Measurements from ENCODE around the gene BET1L. TPM values are rescaled to one million over a fixed set of nuclear protein-coding genes. Genes with fewer than 3 reads are reported as not detected.

The BET1L gene
- total RNA-seq, 1 experiment from 2014 or later, result 14.4 TPM

DNA sequence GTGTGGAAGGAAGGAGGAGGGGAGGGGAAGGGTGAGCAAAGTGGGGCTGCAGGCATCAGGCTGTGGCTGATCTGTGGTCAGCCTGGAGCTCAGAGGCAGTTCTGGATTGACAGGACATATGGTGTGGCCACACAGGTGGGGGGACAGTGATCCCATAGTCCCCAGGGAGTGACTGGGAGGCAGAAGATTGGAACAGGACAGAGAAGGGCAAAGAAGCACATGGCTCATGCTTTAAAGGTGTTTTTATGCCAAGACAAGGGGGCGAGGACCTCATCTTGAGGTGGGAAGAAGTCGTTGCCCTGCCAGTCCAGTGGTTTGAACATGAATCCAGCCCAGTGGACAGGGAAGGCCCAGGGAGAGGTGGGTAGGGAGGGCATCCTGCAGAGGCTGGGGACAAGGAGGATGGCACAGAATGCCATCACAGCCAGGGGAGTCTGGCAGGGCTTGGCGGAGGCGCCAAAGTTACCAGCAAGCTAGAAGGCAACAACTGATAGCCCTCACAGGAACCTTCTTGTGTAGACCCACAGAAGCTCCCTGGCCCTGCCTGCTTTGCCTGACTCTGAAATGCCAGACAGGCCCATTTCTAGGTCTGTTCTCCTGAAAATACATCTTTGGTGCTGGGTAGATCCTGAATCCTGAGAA is 3.1 kb downstream of the BET1L start:
- H3F3A ChIP-seq (ENCODE audit: low read length, unreplicated experiment), result no peaks in the 10 kb centered on the region
- no peaks in the 10 kb centered on the region for H3K27me3 ChIP-seq (ENCODE audit: low read length)
- intact Hi-C loops (cut with micrococcal nuclease), result no loop called here
- H3K9ac ChIP-seq (ENCODE audit: low read length), result no peak overlapping the region
- CTCF ChIA-PET, result no interaction called here
- BruUV-seq (replicated peaks), result no TSS peak
- POLR2A ChIA-PET (ENCODE audit: unreplicated experiment), result no interaction called here
- H3K4me3 ChIP-seq (ENCODE audit: low read length), result no peak overlapping the region
- peaks cover 36% of the 10 kb centered on the region for H3K79me2 ChIP-seq (ENCODE audit: low read length)
- DNase-seq, result no peak
- no peak overlapping the region for H3K27ac ChIP-seq (ENCODE audit: low read length)
- ATAC-seq, result no peak
- H2AFZ ChIP-seq (ENCODE audit: low read length), result no peak overlapping the region
- peaks cover 8% of the 10 kb centered on the region; the same call in 1 of the 2 replicates for H3K4me1 ChIP-seq (ENCODE audit: insufficient read depth, low read length)
- H3K36me3 ChIP-seq (ENCODE audit: low read depth, low read length), result peaks cover 5% of the 10 kb centered on the region; the same call in 1 of the 2 replicates
- TF ChIP-seq, protein P1, sequence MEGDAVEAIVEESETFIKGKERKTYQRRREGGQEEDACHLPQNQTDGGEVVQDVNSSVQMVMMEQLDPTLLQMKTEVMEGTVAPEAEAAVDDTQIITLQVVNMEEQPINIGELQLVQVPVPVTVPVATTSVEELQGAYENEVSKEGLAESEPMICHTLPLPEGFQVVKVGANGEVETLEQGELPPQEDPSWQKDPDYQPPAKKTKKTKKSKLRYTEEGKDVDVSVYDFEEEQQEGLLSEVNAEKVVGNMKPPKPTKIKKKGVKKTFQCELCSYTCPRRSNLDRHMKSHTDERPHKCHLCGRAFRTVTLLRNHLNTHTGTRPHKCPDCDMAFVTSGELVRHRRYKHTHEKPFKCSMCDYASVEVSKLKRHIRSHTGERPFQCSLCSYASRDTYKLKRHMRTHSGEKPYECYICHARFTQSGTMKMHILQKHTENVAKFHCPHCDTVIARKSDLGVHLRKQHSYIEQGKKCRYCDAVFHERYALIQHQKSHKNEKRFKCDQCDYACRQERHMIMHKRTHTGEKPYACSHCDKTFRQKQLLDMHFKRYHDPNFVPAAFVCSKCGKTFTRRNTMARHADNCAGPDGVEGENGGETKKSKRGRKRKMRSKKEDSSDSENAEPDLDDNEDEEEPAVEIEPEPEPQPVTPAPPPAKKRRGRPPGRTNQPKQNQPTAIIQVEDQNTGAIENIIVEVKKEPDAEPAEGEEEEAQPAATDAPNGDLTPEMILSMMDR (conservative IDR thresholded peaks at IDR 0.05; ENCODE audit: low read depth, low read length), result no peak
- no peak for TF ChIP-seq EZH2phosphoT487 (IDR thresholded peaks at IDR 0.05; ENCODE audit: borderline replicate concordance, low read length)
- TF ChIP-seq EZH2 (IDR thresholded peaks at IDR 0.05; ENCODE audit: low read length, unreplicated experiment), result no peak
- H4K20me1 ChIP-seq (ENCODE audit: low read length), result no peaks in the 10 kb centered on the region
- H3K9me3 ChIP-seq (ENCODE audit: low read length), result no peaks in the 10 kb centered on the region
- H3K9me2 ChIP-seq (replicated peaks; ENCODE audit: low read length), result no peaks in the 10 kb centered on the region
- H3K4me2 ChIP-seq (ENCODE audit: low read length), result no peak overlapping the region

DNA sequence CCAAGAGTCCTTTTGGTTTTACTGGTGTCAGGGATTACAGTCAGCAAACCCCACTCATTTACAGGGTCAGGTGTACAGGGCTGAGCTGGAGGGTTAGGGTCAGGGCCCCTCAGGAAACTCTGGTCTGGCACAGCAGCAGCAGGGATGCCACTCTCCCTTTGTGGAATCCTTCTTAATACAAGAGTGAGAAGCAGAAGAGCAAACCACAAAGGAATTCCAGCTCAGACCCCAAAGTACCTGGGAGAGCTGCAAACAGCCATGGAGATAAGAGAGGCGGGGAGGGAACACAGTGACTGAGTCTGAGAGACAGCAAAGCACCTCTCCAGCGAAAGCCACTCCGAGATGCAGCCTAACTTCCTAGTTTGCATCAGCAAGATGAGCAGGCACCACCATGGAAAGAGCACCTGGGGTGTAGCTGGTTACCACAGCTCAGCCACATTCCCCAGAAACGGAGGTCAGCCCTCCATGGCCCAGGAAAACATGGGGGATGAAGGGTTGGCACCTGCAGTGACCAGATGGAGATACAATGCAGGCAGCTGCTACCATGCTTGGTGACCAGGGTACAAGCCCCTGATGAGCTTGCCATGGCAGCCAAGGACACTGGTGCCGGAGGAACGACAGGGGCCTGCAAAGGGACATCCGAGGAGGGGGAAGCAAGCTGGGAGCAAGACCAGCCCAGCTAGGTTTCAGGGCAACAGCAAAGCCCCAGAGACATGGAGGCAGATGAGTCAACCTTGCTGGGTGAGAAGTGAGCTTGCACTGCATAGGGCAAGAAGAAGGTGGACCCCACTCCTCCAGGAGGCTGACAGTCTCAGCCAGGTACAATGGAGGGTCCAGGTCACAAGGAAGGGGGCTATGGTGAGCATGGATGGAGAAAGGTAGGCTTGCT is 3.9 kb downstream of the BET1L start:
- Histone ChIP-seq H3K36me3 (ENCODE audit: low read depth, low read length) (peaks cover 5% of the 10 kb centered on the region; the same call in 1 of the 2 replicates), H3K9me3 (ENCODE audit: low read length) (no peaks in the 10 kb centered on the region), H2AFZ (ENCODE audit: low read length) (no peak overlapping the region), H3K4me1 (ENCODE audit: insufficient read depth, low read length) (peaks cover 8% of the 10 kb centered on the region; the same call in 1 of the 2 replicates), H3K9me2 (replicated peaks; ENCODE audit: low read length) (no peaks in the 10 kb centered on the region), H3K27me3 (ENCODE audit: low read length) (no peaks in the 10 kb centered on the region), H3K27ac (ENCODE audit: low read length) (no peak overlapping the region), H3K9ac (ENCODE audit: low read length) (no peak overlapping the region), H3K4me3 (ENCODE audit: low read length) (no peak overlapping the region), H3K79me2 (ENCODE audit: low read length) (peaks cover 29% of the 10 kb centered on the region), H3F3A (ENCODE audit: low read length, unreplicated experiment) (no peaks in the 10 kb centered on the region), H3K4me2 (ENCODE audit: low read length) (no peak overlapping the region), H4K20me1 (ENCODE audit: low read length) (no peaks in the 10 kb centered on the region)
- intact Hi-C loops (cut with micrococcal nuclease), result no loop called here
- DNase-seq (no peak), ATAC-seq (no peak)
- CTCF ChIA-PET, result no interaction called here
- POLR2A ChIA-PET (ENCODE audit: unreplicated experiment), result no interaction called here
- TF ChIP-seq, protein P1 (conservative IDR thresholded peaks at IDR 0.05; ENCODE audit: low read depth, low read length), result no peak
- TF ChIP-seq EZH2 (IDR thresholded peaks at IDR 0.05; ENCODE audit: low read length, unreplicated experiment) (no peak), EZH2phosphoT487 (IDR thresholded peaks at IDR 0.05; ENCODE audit: borderline replicate concordance, low read length) (no peak)
- BruUV-seq (replicated peaks), result no TSS peak

Measured in PC-3 (cell line).